Measurements from ENCODE around the gene PABPC1L. TPM values are rescaled to one million over a fixed set of nuclear protein-coding genes. Genes with fewer than 3 reads are reported as not detected.

PABPC1L gene
- total RNA-seq, 1 donor from 2014 or later = 15.7 TPM

DNA sequence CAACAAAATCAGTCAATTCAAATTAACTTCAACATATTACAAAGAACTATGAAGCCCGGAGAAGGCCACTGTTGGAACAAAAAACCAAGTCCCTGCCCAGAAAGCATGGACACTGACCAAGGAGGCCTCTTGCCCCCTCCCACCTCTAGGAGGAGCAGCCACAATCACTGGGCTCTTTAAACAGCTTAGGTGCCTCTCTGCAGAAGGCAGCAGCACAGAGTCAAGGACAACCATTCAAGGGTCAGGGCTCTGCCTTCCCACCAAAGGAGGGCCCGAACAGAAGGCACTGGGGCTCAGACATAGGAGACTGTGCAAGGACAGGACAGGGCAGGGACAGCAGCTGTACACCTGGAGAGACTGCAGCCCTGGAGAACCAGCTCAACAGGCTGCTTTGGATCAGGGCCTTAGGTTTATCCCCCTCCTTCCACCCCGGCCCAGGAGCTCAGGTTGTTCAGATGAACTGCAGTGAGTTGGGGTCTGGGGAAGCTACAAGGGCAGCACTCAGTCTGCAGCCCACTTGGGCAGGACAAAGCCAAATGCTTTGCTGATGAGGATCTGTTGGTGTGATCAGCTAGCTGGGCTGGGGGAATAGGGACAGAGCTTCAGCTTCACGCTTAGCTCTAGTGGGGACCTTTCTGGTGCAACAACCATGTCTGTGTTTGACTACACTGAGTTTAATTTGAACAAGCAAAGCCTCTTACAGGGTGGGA is 32.6 kb downstream of the PABPC1L start:
- DNase-seq (ENCODE audit: low read depth) = no peak
- H3K36me3 ChIP-seq (ENCODE audit: control insufficient read depth, insufficient read depth, low read length) = peaks cover 5% of the 10 kb centered on the region
- no peak overlapping the region for H3K4me3 ChIP-seq (ENCODE audit: low read depth, low read length)
- no peaks in the 10 kb centered on the region for H3K27me3 ChIP-seq (ENCODE audit: control insufficient read depth, insufficient read depth, low read length)
- no peak for TF ChIP-seq CTCF (IDR thresholded peaks at IDR 0.05; ENCODE audit: insufficient read depth, low read length, poor library complexity, severe bottlenecking)

DNA sequence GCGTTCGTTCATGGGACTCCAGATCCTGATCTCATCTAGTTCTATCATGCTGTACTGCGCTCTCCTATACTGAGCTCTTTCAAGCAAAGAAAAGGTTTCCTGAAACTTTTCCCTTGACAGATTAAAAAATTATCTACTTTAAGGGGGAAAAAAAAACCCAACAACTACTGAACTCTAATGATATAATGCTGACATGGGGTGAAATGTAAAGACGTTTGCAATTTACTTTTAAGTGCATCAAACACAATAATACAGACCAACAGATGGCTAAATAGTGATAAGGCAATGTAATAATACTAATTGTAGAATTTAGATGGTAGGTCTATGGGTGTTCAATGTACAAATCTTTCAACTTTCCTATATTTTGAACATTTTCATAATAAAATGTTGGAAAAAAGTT is 34.0 kb downstream of the PABPC1L start:
- no peak overlapping the region for H3K4me3 ChIP-seq (ENCODE audit: low read depth, low read length)
- peaks cover 5% of the 10 kb centered on the region for H3K36me3 ChIP-seq (ENCODE audit: control insufficient read depth, insufficient read depth, low read length)
- H3K27me3 ChIP-seq (ENCODE audit: control insufficient read depth, insufficient read depth, low read length) = no peaks in the 10 kb centered on the region
- DNase-seq (ENCODE audit: low read depth) = no peak
- no peak for TF ChIP-seq CTCF (IDR thresholded peaks at IDR 0.05; ENCODE audit: insufficient read depth, low read length, poor library complexity, severe bottlenecking)

DNA sequence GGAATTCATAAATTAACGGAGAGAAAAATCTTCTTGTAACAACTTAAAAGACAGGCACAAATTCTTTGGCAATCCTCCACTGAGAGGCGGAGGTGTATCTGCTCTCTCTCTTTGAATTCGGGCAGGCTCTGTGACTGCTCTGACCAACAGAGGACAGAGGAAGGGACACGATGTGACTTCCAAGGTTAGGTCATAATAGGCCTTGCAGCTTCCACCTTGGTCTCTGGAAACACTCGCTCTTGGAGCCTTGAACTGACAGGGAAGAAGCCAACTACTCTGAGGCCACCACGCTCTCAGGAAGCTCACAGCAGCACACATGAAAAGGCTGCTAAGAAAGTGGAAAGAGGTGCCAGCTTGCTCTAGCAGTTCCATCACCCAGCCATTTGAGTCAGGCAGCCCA is 35.4 kb downstream of the PABPC1L start:
- peaks cover 5% of the 10 kb centered on the region for H3K36me3 ChIP-seq (ENCODE audit: control insufficient read depth, insufficient read depth, low read length)
- H3K27me3 ChIP-seq (ENCODE audit: control insufficient read depth, insufficient read depth, low read length) = no peaks in the 10 kb centered on the region
- no peak overlapping the region for H3K4me3 ChIP-seq (ENCODE audit: low read depth, low read length)
- no peak for TF ChIP-seq CTCF (IDR thresholded peaks at IDR 0.05; ENCODE audit: insufficient read depth, low read length, poor library complexity, severe bottlenecking)
- no peak for DNase-seq (ENCODE audit: low read depth)

- no peak for DNase-seq (ENCODE audit: low read depth)
- Histone ChIP-seq H3K27me3 (ENCODE audit: control insufficient read depth, insufficient read depth, low read length) (no peaks in the 10 kb centered on the region), H3K4me3 (ENCODE audit: low read depth, low read length) (no peak overlapping the region), H3K36me3 (ENCODE audit: control insufficient read depth, insufficient read depth, low read length) (peaks cover 5% of the 10 kb centered on the region)
- TF ChIP-seq CTCF (IDR thresholded peaks at IDR 0.05; ENCODE audit: insufficient read depth, low read length, poor library complexity, severe bottlenecking) = no peak
Measured at GRCh38 chr20:44946271-44946852, 36.5 kb downstream of the PABPC1L start.

DNA sequence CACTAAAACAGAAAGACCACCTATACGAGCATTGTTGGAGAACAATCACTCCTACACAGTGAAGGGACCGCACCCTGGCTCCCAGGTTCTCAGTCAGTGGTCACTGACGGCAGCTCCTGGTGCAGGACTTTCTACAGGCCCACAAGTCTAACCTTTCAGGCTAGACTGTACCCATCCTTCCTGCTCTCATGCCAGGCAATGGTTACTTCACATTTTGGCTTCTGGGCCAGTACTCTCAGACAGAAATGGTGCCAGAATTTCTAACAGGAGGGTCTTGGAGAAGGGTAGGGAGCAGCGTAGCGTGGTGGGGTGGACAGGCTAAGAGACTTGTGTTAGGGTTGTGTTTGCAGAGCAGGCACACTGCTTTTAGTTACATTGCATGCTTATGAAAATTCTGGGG is 38.2 kb downstream of the PABPC1L start:
- DNase-seq (ENCODE audit: low read depth) = no peak
- TF ChIP-seq CTCF (IDR thresholded peaks at IDR 0.05; ENCODE audit: insufficient read depth, low read length, poor library complexity, severe bottlenecking) = no peak
- H3K27me3 ChIP-seq (ENCODE audit: control insufficient read depth, insufficient read depth, low read length) = no peaks in the 10 kb centered on the region
- H3K4me3 ChIP-seq (ENCODE audit: low read depth, low read length) = no peak overlapping the region
- peaks cover 2% of the 10 kb centered on the region for H3K36me3 ChIP-seq (ENCODE audit: control insufficient read depth, insufficient read depth, low read length)

DNA sequence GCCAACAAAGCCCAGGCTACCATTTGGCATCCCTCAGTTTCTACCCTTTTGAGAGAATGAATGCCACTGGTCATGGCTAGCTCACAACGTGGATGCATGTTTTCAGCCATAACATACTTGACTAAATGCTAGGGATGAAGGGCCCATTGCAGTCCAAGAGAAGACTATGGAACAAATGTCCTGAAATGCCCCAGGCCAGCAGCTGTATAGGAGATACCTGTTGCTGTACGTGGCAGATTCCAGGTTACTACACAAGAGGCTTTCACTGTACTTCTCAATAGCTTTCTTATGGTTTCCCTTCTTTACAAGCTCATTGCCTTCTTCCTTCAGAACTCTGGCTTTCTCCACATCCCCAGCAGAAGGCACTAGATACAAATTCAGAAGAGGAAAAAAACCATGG is 38.7 kb downstream of the PABPC1L start:
- Histone ChIP-seq H3K27me3 (ENCODE audit: control insufficient read depth, insufficient read depth, low read length) (no peaks in the 10 kb centered on the region), H3K4me3 (ENCODE audit: low read depth, low read length) (no peak overlapping the region), H3K36me3 (ENCODE audit: control insufficient read depth, insufficient read depth, low read length) (peaks cover 2% of the 10 kb centered on the region)
- no peak for TF ChIP-seq CTCF (IDR thresholded peaks at IDR 0.05; ENCODE audit: insufficient read depth, low read length, poor library complexity, severe bottlenecking)
- no peak for DNase-seq (ENCODE audit: low read depth)
